HL-60 (cell line): ENCODE data around the gene MCM3AP.
A peak's percentile ranks its signal among the peaks of the same experiment; 100 is the strongest.

Experiments
- DNase-seq, 2 experiments: peaks; one replicate each; pipeline ENCODE4 v3.0.0-alpha.2; 2010 to 2020; ENCODE audit warnings: low read depth in 1 of 2, low spot score in 1 of 2
- H3K27ac ChIP-seq: fragments of 250-450 bp; sonication (Bioruptor Pico); replicated peaks from 2 replicates; pipeline ENCODE4 v1.5.1; 2020; ENCODE audit warnings: mild to moderate bottlenecking, moderate library complexity
- H3K27me3 ChIP-seq: fragments of 250-450 bp; sonication (Bioruptor Pico); 2 replicates; pipeline ENCODE4 v1.5.1; 2021; ENCODE audit warnings: mild to moderate bottlenecking, moderate library complexity; ENCODE audit not compliant: insufficient read depth, poor library complexity, severe bottlenecking
- H3K4me3 ChIP-seq: replicated peaks from 2 replicates; pipeline ENCODE4 v1.5.1; 2011; ENCODE audit warnings: mild to moderate bottlenecking, control low read depth, low read length; ENCODE audit not compliant: insufficient read depth
- GABPA ChIP-seq: IDR thresholded peaks from 2 replicates; pipeline ENCODE4 v1.6.1; 2012; ENCODE audit warnings: low read depth
- POLR2AphosphoS5 ChIP-seq: IDR thresholded peaks from 2 replicates; pipeline ENCODE4 v1.6.1; 2012; ENCODE audit warnings: low read depth
- SPI1 ChIP-seq: IDR thresholded peaks from 2 replicates; pipeline ENCODE4 v1.6.1; 2012; ENCODE audit warnings: low read depth, mild to moderate bottlenecking, borderline replicate concordance
- TF ChIP-seq, protein P1 (sequence below): IDR thresholded peaks from one replicate; pipeline ENCODE4 v1.5.1; 2011; ENCODE audit warnings: low read length, control low read depth, inconsistent platforms; ENCODE audit not compliant: insufficient read depth
- TF ChIP-seq, protein P2 (sequence below): IDR thresholded peaks from 2 replicates; pipeline ENCODE4 v1.6.1; 2012; ENCODE audit warnings: low read depth; ENCODE audit not compliant: insufficient replicate concordance

MCM3AP gene

DNA sequence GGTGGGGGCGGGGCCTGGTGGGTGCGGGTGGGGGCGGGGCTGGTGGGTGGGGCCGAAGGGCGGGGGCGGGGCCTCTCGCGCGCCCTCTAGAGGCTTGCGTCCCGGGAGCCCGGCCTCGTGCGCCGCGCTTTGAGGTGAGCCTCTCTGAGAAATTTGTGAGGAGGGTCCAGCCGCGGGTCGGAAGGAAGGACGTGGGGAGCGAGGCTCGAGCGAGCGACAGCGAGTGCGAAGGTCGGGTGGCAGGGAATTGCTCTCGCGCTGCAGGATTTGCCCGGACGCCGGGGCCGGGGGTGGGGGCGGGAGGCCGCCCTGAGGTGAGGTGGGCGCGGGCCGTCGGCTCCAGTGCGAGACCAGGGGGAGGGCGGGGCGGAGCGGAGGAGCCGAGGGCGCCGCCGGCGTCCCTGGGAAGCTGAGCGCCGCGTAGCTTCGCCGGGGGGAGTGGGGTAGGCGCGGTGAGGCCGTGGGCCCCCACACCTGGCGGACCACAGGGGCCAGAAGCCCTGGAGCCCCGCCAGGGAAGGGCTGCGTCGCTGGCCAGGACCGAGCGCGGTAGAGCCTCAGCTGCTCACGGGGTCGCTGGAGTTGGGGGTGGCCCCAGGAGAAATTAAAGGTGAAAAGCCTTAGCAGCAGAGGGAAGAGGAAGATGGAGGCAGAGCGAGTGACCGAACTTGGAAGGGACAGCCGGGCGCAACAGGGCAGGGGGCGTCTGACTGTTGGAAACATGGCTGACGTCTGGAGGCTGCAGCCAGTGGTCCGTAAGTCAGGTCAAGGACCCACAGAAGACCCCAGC is 56.1 kb downstream of the MCM3AP start:
- DNase-seq, result peak; percentile 5 to 62
- Histone ChIP-seq H3K27me3 (no peaks in the 10 kb centered on the region), H3K4me3 (peak overlapping the region; percentile 70), H3K27ac (peak overlapping the region; percentile 67)
- TF ChIP-seq, protein P1, sequence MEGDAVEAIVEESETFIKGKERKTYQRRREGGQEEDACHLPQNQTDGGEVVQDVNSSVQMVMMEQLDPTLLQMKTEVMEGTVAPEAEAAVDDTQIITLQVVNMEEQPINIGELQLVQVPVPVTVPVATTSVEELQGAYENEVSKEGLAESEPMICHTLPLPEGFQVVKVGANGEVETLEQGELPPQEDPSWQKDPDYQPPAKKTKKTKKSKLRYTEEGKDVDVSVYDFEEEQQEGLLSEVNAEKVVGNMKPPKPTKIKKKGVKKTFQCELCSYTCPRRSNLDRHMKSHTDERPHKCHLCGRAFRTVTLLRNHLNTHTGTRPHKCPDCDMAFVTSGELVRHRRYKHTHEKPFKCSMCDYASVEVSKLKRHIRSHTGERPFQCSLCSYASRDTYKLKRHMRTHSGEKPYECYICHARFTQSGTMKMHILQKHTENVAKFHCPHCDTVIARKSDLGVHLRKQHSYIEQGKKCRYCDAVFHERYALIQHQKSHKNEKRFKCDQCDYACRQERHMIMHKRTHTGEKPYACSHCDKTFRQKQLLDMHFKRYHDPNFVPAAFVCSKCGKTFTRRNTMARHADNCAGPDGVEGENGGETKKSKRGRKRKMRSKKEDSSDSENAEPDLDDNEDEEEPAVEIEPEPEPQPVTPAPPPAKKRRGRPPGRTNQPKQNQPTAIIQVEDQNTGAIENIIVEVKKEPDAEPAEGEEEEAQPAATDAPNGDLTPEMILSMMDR, result no peak
- TF ChIP-seq POLR2AphosphoS5, result peak; percentile 12; the same call in 1 of the 2 replicates
- TF ChIP-seq, protein P2, sequence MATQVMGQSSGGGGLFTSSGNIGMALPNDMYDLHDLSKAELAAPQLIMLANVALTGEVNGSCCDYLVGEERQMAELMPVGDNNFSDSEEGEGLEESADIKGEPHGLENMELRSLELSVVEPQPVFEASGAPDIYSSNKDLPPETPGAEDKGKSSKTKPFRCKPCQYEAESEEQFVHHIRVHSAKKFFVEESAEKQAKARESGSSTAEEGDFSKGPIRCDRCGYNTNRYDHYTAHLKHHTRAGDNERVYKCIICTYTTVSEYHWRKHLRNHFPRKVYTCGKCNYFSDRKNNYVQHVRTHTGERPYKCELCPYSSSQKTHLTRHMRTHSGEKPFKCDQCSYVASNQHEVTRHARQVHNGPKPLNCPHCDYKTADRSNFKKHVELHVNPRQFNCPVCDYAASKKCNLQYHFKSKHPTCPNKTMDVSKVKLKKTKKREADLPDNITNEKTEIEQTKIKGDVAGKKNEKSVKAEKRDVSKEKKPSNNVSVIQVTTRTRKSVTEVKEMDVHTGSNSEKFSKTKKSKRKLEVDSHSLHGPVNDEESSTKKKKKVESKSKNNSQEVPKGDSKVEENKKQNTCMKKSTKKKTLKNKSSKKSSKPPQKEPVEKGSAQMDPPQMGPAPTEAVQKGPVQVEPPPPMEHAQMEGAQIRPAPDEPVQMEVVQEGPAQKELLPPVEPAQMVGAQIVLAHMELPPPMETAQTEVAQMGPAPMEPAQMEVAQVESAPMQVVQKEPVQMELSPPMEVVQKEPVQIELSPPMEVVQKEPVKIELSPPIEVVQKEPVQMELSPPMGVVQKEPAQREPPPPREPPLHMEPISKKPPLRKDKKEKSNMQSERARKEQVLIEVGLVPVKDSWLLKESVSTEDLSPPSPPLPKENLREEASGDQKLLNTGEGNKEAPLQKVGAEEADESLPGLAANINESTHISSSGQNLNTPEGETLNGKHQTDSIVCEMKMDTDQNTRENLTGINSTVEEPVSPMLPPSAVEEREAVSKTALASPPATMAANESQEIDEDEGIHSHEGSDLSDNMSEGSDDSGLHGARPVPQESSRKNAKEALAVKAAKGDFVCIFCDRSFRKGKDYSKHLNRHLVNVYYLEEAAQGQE, result no peak

DNA sequence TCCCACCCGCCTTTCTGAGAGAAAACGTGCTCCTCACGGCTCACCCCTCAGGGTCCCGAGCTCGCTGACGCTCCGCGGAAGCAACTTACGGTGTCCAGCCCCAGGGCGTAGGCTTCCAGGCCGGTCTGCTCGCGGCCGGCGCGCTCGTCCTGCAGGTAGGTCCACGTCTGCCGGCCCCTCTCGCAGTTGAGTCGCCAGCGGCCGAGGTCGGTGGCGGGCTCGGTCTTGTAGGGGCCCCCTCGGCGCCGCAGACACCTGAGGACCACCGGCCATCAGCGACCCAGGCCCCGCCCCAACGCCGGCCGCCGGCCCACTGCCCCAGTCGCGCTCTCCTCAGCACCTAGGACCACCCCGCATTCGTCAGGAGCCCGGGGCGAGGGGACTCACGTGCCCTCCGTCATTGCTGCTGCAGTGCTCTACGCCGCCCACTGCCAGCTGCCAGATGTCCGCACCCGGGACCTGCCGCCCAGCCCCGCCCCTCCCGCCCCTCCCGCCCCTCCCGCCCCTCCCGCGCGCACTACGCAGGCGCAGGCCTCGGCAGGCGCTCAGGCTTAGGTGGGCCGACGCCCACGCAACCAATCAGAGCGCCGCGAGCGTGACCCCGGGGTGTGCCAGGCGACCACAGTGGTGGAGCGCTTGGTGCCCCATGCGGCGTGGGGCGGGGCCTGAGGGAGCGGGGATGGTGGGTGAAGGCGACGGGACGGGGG is 56.9 kb downstream of the MCM3AP start, which contains the start of gene LSS:
Gene LSS, minus strand, starts transcription at position 430 of the 707 bp plus-strand sequence. Its CDS starts 29 bp downstream, at position 401.
- TF ChIP-seq POLR2AphosphoS5 (0 out of 2 replicates have a peak, but pooled peaks have one; percentile 14), SPI1 (no peak)
- Histone ChIP-seq H3K27me3 (no peaks in the 10 kb centered on the region), H3K4me3 (peak within 1 kb of the TSS; percentile 95), H3K27ac (peak within 1 kb of the TSS; percentile 67)
- DNase-seq, result peak; percentile 97

DNA sequence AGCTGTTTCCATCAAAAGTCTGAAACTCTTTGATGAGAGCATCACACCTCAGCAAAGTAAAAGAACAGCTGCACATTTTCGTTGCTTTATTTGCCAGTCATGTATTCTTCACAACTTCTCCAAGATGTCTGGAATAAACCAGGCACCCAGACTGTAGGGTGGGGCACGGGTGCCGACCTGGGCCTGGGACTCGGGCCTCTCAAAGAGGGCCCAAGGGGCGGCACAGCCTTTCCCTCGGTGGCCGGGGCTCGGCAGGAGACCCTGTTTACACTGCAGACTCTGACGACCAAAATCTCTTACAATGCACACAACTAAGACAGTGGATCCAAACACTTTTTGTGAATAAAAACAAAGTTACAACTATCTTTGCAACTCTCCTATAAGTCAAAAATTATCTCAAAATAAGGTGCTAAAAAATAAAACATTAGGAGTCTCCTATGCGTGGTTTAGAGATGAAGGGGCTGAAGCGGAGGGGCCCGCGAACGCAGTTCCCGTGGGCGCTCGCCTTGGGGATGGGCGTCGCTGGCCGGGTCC is 57.5 kb downstream of the MCM3AP start:
- TF ChIP-seq, protein P1, result no peak
- TF ChIP-seq SPI1, result no peak
- TF ChIP-seq GABPA, result no peak
- TF ChIP-seq, protein P2, result no peak
- TF ChIP-seq POLR2AphosphoS5, result no peak
- H3K27me3 ChIP-seq, result no peaks in the 10 kb centered on the region
- DNase-seq, result no peak
- H3K27ac ChIP-seq, result peak overlapping the region; percentile 56
- H3K4me3 ChIP-seq, result peak overlapping the region; percentile 95

DNA sequence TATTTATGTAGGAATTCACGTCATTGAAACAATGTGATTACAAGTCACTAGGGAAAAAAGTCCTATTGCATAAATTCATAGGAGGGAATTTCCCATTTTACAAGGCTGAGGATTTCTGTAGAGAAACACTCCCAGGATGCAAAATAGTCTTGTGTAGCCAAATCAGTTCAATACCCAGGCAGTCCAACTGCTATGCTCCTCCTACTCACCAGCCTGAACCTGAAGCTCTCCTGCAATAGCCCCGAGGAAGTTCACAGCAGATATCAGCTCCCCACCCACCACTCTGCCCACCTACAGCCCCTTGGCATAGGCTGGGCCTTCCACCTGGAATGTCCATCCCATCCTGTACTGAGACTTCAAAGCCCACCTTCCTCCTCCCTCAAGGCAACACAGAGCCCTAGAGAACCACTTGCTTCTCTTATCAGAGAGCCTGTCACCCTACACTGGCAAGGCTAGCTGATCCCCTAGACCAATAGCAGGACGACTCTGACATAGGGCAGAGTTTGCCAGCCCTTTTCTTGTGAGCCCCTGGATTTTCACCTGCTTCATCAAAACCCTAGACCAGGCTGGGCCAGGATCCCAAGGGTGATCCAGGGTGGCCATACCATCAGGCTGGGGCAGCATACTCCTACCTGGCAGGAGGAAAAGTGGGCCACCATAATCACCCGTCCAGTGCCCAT is 58.4 kb downstream of the MCM3AP start:
- no peak for DNase-seq
- Histone ChIP-seq H3K27ac (no peak overlapping the region), H3K4me3 (peak overlapping the region; percentile 95), H3K27me3 (no peaks in the 10 kb centered on the region)
- no peak for TF ChIP-seq POLR2AphosphoS5
- TF ChIP-seq GABPA, result no peak
- TF ChIP-seq, protein P2, result no peak
- TF ChIP-seq SPI1, result no peak
- TF ChIP-seq, protein P1, result no peak
